Small intestine (tissue), 7 donors: Measurements from ENCODE around the gene FBL. TPM values are rescaled to one million over a fixed set of nuclear protein-coding genes. Genes with fewer than 3 reads are reported as not detected.

Source experiments
- DNase-seq, 2 donors: peaks; one replicate each; pipeline versions ENCODE4 v3.0.0 to v3.0.0-alpha.2; 2013
- FAIRE-seq: peaks from 2 replicates; lab custom pipeline; 2012; peaks lifted over from hg19 to GRCh38; lab: Jason Lieb, UNC
- H3K27ac ChIP-seq, 3 donors: one replicate each; pipeline ENCODE4 v1.5.1; 2013; ENCODE audit warnings: low read length in 2 of 3, mild to moderate bottlenecking in 2 of 3, control low read depth in 1 of 3, inconsistent platforms in 1 of 3, low read depth in 1 of 3, moderate library complexity in 1 of 3
- H3K27me3 ChIP-seq, 3 donors: one replicate each; pipeline ENCODE4 v1.6.1; 2013; ENCODE audit warnings: low read length in 3 of 3, inconsistent platforms in 1 of 3; ENCODE audit not compliant: control insufficient read depth in 3 of 3, insufficient read depth in 3 of 3
- H3K36me3 ChIP-seq, 3 donors: one replicate each; pipeline ENCODE4 v1.6.1; 2013; ENCODE audit warnings: low read length in 3 of 3, inconsistent platforms in 1 of 3, low read depth in 1 of 3, mild to moderate bottlenecking in 1 of 3, moderate library complexity in 1 of 3; ENCODE audit not compliant: control insufficient read depth in 3 of 3, insufficient read depth in 2 of 3
- H3K4me1 ChIP-seq, 3 donors: one replicate each; pipeline ENCODE4 v1.6.1; 2013; ENCODE audit warnings: low read length in 2 of 3, inconsistent platforms in 1 of 3, low read depth in 1 of 3, mild to moderate bottlenecking in 1 of 3, moderate library complexity in 1 of 3; ENCODE audit not compliant: control insufficient read depth in 3 of 3, insufficient read depth in 2 of 3
- H3K4me3 ChIP-seq, 3 donors: one replicate each; pipeline ENCODE4 v1.5.1; 2013; ENCODE audit warnings: low read length in 3 of 3, control low read depth in 1 of 3, inconsistent platforms in 1 of 3, low read depth in 1 of 3, mild to moderate bottlenecking in 1 of 3, moderate library complexity in 1 of 3
- H3K9me3 ChIP-seq, 2 donors: one replicate each; pipeline ENCODE4 v1.6.1; 2013; ENCODE audit warnings: low read depth in 1 of 2, low read length in 1 of 2; ENCODE audit not compliant: control insufficient read depth in 2 of 2, insufficient read depth in 1 of 2
- WGBS, 3 donors: extraction: QIAGEN DNeasy Blood & Tissue Kit; methylation state at CpG; one replicate each; pipeline ENCODE4 v1.1.7; 2013; 5-methylcytosine and 5-hydroxymethylcytosine counted together
- polyA plus RNA-seq, 4 donors: library from polyadenylated mRNA; stranded (reverse) in 3 of 4; unstranded in 1 of 4; fragments of 200-250 nt in 3 of 4; fragments of 120-200 nt in 1 of 4; gene quantifications; one replicate each; pipeline versions ENCODE4 v1.2.1 to v1.2.3, GENCODE V29; 2013
- donor health status: healthy with polysubstance abuse.
- donor health status: control.
- donor health status: control.
- donor health status: Bipolar disorder and iron deficiency.
- donor health status: healthy.

The FBL gene
- polyA plus RNA-seq, 4 donors, result 109 to 447 (median 199) TPM

- DNase-seq (no peak), FAIRE-seq (no peak)
- H3K27me3 ChIP-seq, result no peaks in the 10 kb centered on the region
- no peak overlapping the region for H3K27ac ChIP-seq
- H3K4me3 ChIP-seq, result no peak overlapping the region
- no peaks in the 10 kb centered on the region for H3K4me1 ChIP-seq
- 91 to 95% (median 93%) methylated on average over 18 to 20 of the region's 20 CpGs for WGBS, 3 donors
- H3K9me3 ChIP-seq, result no peaks in the 10 kb centered on the region
- H3K36me3 ChIP-seq, result peaks cover 0 to 17% (median 0%) of the 10 kb centered on the region in 3 donors
Measured at GRCh38 chr19:39873385-39873784, 27.2 kb upstream of the FBL start.

DNA sequence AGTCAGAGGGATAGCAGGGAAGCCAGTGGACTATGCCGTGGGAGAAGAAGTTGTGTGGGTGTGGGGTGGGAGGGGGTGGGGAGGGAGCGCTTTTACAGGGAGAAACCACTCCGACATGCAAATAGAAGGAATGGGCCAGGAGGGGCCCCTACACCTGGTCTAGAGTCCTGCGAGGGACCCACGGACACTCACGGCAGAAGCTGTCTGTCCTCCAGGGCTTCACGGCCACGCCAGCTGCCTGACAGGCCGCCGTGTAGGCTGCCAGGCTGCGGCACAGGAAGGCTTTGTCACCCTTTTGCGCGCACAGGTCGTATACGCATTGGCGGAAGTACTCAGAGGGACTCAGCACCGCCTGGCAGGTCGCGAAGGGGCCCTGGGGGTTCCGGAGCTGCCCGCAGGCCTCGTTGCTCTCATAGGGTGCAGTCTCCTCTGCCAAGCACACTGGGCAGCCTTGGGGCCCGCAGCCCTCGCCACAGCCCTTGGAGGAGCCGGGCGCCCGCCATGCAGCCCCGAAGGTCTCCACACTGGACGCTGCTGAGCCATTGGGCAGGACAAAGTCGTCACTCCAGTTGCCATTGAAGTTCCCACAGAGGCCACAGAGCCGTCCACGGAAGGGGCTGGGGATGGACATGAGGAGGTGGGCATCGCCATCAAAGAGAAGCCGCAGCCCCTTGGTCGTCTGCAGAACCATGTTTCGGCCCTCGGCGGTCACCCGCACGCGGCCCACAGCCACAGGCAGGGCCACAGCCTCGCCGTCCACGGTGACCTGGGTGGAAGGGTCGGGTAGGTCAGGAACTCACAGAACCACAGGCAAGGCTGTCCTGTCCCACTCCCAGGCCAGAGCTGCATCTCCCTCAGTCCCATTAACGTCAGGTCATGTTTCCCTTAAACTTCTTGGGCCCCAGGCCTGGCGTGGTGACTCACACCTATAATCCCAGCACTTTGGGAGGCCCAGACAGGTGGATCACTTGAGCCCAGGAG is 26.0 kb upstream of the FBL start:
- H3K4me3 ChIP-seq, result no peak overlapping the region
- H3K27me3 ChIP-seq, result no peaks in the 10 kb centered on the region
- no peak overlapping the region for H3K27ac ChIP-seq
- H3K36me3 ChIP-seq, result peaks cover 0 to 20% (median 0%) of the 10 kb centered on the region in 3 donors
- H3K9me3 ChIP-seq, result no peaks in the 10 kb centered on the region
- no peak for DNase-seq
- no peak for FAIRE-seq
- WGBS, 3 donors, result 89 to 91% (median 90%) methylated on average over 46 to 47 of the region's 47 CpGs
- H3K4me1 ChIP-seq, result no peaks in the 10 kb centered on the region

- no peaks in the 10 kb centered on the region for H3K27me3 ChIP-seq
- no peaks in the 10 kb centered on the region for H3K9me3 ChIP-seq
- 88 to 95% (median 93%) methylated on average over 6 of the region's 6 CpGs for WGBS, 3 donors
- DNase-seq (no peak), FAIRE-seq (no peak)
- H3K4me3 ChIP-seq, result no peak overlapping the region
- peaks cover 0 to 24% (median 0%) of the 10 kb centered on the region in 3 donors for H3K36me3 ChIP-seq
- H3K4me1 ChIP-seq, result no peaks in the 10 kb centered on the region
- H3K27ac ChIP-seq, result no peak overlapping the region
Measured at GRCh38 chr19:39871362-39871761, 25.2 kb upstream of the FBL start.

- DNase-seq (no peak), FAIRE-seq (no peak)
- no peaks in the 10 kb centered on the region for H3K27me3 ChIP-seq
- WGBS, 3 donors, result 37 to 53% (median 49%) methylated on average over 16 of the region's 16 CpGs
- H3K9me3 ChIP-seq, result no peaks in the 10 kb centered on the region
- no peak overlapping the region for H3K27ac ChIP-seq
- no peaks in the 10 kb centered on the region for H3K4me1 ChIP-seq
- H3K4me3 ChIP-seq, result no peak overlapping the region
- peaks cover 0 to 27% (median 0%) of the 10 kb centered on the region in 3 donors for H3K36me3 ChIP-seq
Measured at GRCh38 chr19:39870171-39870971, 24.2 kb upstream of the FBL start.

GRCh38 chr19:39867952-39868351 is 21.8 kb upstream of the FBL start:
- H3K4me3 ChIP-seq, result no peak overlapping the region
- FAIRE-seq (no peak), DNase-seq (no peak)
- H3K27me3 ChIP-seq, result no peaks in the 10 kb centered on the region
- no peak overlapping the region for H3K27ac ChIP-seq
- H3K4me1 ChIP-seq, result no peaks in the 10 kb centered on the region
- peaks cover 0 to 26% (median 0%) of the 10 kb centered on the region in 3 donors for H3K36me3 ChIP-seq
- WGBS, 3 donors, result 90 to 96% (median 96%) methylated on average over 6 of the region's 6 CpGs
- H3K9me3 ChIP-seq, result no peaks in the 10 kb centered on the region

GRCh38 chr19:39867133-39867532 is 21.0 kb upstream of the FBL start:
- 86 to 94% (median 93%) methylated on average over 2 of the region's 2 CpGs for WGBS, 3 donors
- Histone ChIP-seq H3K4me3 (no peak overlapping the region), H3K9me3 (no peaks in the 10 kb centered on the region), H3K4me1 (no peaks in the 10 kb centered on the region), H3K27me3 (no peaks in the 10 kb centered on the region), H3K36me3 (peaks cover 0 to 26% (median 0%) of the 10 kb centered on the region in 3 donors), H3K27ac (no peak overlapping the region)
- no peak for FAIRE-seq
- no peak for DNase-seq

GRCh38 chr19:39865953-39866352 is 19.8 kb upstream of the FBL start:
- Histone ChIP-seq H3K27ac (no peak overlapping the region), H3K36me3 (peaks cover 0 to 23% (median 0%) of the 10 kb centered on the region in 3 donors), H3K4me1 (no peaks in the 10 kb centered on the region), H3K9me3 (no peaks in the 10 kb centered on the region), H3K4me3 (no peak overlapping the region), H3K27me3 (no peaks in the 10 kb centered on the region)
- FAIRE-seq (no peak), DNase-seq (no peak)
- WGBS, 3 donors, result 74 to 85% (median 81%) methylated on average over 5 of the region's 5 CpGs

GRCh38 chr19:39865186-39865585 is 19.0 kb upstream of the FBL start:
- FAIRE-seq, result no peak
- 95 to 100% (median 100%) methylated on average over 2 of the region's 2 CpGs for WGBS, 3 donors

More at GRCh38 chr19:39865186-39865585, 19.0 kb upstream of the FBL start:
- no peak overlapping the region for H3K4me3 ChIP-seq
- DNase-seq, result no peak
- H3K4me1 ChIP-seq, result no peaks in the 10 kb centered on the region
- no peaks in the 10 kb centered on the region for H3K27me3 ChIP-seq
- peaks cover 0 to 22% (median 0%) of the 10 kb centered on the region in 3 donors for H3K36me3 ChIP-seq
- no peak overlapping the region for H3K27ac ChIP-seq
- H3K9me3 ChIP-seq, result no peaks in the 10 kb centered on the region
